ENCODE data around the gene ANXA1.

Gene ANXA1

DNA sequence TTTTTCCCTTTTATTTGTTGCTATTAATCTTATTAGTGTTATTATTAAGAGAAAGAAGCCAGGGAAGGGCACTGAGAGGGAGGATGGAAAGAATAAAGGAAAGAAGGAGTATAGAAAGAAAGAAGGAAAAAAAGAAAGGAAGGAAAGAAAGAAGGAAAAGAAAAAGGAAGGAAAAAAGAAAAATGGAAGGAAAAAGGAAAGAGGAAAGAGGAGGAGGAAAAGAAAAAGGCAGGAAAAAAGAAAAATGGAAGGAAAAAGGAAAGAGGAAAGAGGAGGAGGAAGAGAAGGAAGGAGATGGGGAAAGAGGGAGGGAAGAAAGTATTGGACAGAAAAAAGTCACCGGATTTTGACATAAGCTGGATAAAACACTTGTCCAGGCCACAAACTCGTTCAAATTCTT lies 47.8 kb downstream of the ANXA1 start:
- H3K36me3 ChIP-seq (ENCODE audit: insufficient read depth, low read depth, low read length): no peaks in the 10 kb centered on the region
- no peak overlapping the region for H3K27ac ChIP-seq (ENCODE audit: low read length)
- H3K27me3 ChIP-seq (ENCODE audit: insufficient read depth, low read length): no peaks in the 10 kb centered on the region
- no peaks in the 10 kb centered on the region for H3K9me3 ChIP-seq (ENCODE audit: insufficient read depth, low read depth, low read length)
- H3K4me1 ChIP-seq (ENCODE audit: insufficient read depth, low read length): 0 out of 2 replicates have a peak, but pooled peaks cover 5% of the 10 kb centered on the region
- H3K9ac ChIP-seq (ENCODE audit: low read depth, low read length): no peak overlapping the region
- no peak overlapping the region for H3K4me3 ChIP-seq (ENCODE audit: low read length)

DNA sequence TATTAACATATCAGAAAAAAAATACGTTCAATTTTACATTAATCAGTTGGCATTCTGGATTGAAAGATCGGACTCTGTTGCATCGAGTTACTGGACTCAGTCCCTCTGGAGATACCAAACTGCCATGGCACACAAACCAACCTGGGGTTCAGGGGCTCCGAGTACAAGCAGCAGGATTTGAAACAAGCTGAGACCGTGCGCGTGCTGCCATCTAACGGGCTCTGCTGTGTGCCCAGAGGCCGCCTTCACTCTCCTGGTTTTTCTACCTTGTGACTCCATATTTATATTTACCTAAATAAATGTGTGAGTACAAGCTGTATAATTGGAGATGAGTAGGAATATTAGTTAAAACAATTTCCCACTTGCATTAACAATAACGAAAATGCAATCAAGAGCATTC lies 48.2 kb downstream of the ANXA1 start:
- Histone ChIP-seq H3K36me3 (ENCODE audit: insufficient read depth, low read depth, low read length) (no peaks in the 10 kb centered on the region), H3K9me3 (ENCODE audit: insufficient read depth, low read depth, low read length) (no peaks in the 10 kb centered on the region), H3K9ac (ENCODE audit: low read depth, low read length) (no peak overlapping the region), H3K4me3 (ENCODE audit: low read length) (no peak overlapping the region), H3K4me1 (ENCODE audit: insufficient read depth, low read length) (0 out of 2 replicates have a peak, but pooled peaks cover 5% of the 10 kb centered on the region), H3K27me3 (ENCODE audit: insufficient read depth, low read length) (no peaks in the 10 kb centered on the region), H3K27ac (ENCODE audit: low read length) (no peak overlapping the region)

DNA sequence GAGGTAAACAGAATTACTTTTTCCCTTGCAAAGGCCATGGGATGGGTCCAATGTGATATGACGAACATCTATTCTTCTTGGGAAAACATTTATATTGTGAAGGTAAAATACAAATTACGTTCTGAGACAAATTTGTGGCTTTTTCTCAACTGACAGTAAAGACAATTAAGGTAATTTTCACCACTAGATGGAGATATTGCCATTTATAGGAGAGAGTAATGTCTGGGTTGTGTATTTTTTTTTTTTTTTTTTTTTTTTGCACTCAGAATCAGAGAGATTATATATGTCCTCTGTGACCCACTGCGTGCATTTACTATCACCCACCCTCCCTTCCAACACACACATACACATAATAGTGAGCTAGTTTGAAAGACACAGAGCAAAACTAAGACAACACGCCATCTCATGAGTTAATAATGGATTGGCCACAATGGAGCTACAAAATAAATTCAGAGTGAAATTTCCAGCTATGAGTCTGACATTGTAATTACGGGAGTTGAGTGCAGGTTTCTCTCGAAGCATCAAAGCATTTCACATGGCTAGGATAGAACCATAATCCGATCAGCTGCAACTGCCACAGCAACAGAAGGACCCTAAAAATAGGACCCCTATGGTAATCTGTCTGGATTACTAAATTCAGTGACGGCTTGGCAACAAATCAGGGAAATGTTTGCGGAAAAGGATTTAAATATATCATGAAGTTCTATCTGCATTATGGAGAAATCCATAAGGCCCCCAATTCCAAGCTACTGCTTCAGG lies 49.2 kb downstream of the ANXA1 start:
- Histone ChIP-seq H3K9ac (ENCODE audit: low read depth, low read length) (no peak overlapping the region), H3K27ac (ENCODE audit: low read length) (no peak overlapping the region), H3K9me3 (ENCODE audit: insufficient read depth, low read depth, low read length) (no peaks in the 10 kb centered on the region), H3K27me3 (ENCODE audit: insufficient read depth, low read length) (no peaks in the 10 kb centered on the region), H3K36me3 (ENCODE audit: insufficient read depth, low read depth, low read length) (no peaks in the 10 kb centered on the region), H3K4me3 (ENCODE audit: low read length) (no peak overlapping the region), H3K4me1 (ENCODE audit: insufficient read depth, low read length) (0 out of 2 replicates have a peak, but pooled peaks cover 5% of the 10 kb centered on the region)

DNA sequence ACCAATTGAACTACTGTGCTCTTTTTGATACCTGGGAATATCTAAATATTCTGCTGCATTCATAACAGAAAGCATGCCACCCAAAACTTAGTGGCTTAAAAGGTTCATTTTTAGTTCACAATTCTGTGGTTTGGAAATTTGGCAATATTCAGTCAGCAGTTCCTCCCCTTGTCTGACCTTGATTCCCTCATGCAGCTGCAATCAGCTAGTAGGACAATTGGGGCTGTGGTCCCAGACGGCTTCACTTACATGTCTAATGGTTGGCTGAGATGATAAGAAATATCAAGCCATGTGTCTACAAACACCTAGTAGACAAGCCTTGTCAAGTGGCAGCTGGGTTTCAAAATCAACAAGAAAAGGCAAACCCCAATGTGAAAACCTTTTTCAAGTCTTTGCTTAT lies 51.3 kb downstream of the ANXA1 start:
- Histone ChIP-seq H3K4me1 (ENCODE audit: insufficient read depth, low read length) (0 out of 2 replicates have a peak, but pooled peaks cover 5% of the 10 kb centered on the region), H3K4me3 (ENCODE audit: low read length) (no peak overlapping the region), H3K9ac (ENCODE audit: low read depth, low read length) (no peak overlapping the region), H3K9me3 (ENCODE audit: insufficient read depth, low read depth, low read length) (no peaks in the 10 kb centered on the region), H3K27ac (ENCODE audit: low read length) (no peak overlapping the region), H3K27me3 (ENCODE audit: insufficient read depth, low read length) (no peaks in the 10 kb centered on the region), H3K36me3 (ENCODE audit: insufficient read depth, low read depth, low read length) (no peaks in the 10 kb centered on the region)

DNA sequence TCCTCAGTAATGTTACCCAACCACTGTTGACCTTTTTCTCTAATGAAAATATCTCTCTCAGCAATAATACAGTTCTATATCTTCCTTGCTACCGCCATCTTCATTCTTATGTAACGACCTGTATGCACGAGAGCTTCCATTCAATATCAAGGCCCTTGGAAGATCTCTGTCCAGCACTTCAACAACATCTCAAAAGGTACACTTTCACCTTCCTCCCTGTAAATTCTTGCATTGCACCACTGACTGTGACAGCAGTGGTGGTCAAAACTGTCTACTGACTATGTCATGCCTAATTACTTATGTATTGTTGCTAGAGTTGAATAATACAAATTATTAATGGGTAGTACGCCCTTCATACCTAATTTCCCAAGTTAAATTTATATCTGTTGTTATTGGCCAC lies 53.3 kb downstream of the ANXA1 start:
- no peaks in the 10 kb centered on the region for H3K36me3 ChIP-seq (ENCODE audit: insufficient read depth, low read depth, low read length)
- H3K27me3 ChIP-seq (ENCODE audit: insufficient read depth, low read length): no peaks in the 10 kb centered on the region
- no peak overlapping the region for H3K9ac ChIP-seq (ENCODE audit: low read depth, low read length)
- H3K4me3 ChIP-seq (ENCODE audit: low read length): no peak overlapping the region
- H3K9me3 ChIP-seq (ENCODE audit: insufficient read depth, low read depth, low read length): no peaks in the 10 kb centered on the region
- H3K4me1 ChIP-seq (ENCODE audit: insufficient read depth, low read length): 0 out of 2 replicates have a peak, but pooled peaks cover 5% of the 10 kb centered on the region
- H3K27ac ChIP-seq (ENCODE audit: low read length): no peak overlapping the region

DNA sequence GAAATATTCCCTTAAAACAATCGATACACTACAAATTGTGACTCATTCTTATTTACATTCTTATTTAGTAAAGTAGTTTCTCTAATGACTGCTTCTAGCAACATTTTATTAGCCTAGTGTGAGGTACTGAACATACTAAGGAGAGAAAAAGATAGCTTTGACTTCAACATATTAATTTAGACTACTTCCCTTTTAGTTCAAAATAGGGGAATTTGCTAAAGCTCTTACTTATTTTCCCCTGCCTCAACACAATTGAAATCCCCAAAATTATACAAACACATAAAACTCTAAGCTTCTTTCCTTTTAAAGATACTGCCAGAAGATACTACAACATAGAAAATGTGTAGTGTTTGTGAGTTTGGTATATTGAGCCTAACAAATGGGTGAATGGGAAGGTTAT lies 55.2 kb downstream of the ANXA1 start:
- Histone ChIP-seq H3K9ac (ENCODE audit: low read depth, low read length) (no peak overlapping the region), H3K27ac (ENCODE audit: low read length) (no peak overlapping the region), H3K36me3 (ENCODE audit: insufficient read depth, low read depth, low read length) (no peaks in the 10 kb centered on the region), H3K4me3 (ENCODE audit: low read length) (no peak overlapping the region), H3K9me3 (ENCODE audit: insufficient read depth, low read depth, low read length) (no peaks in the 10 kb centered on the region), H3K27me3 (ENCODE audit: insufficient read depth, low read length) (no peaks in the 10 kb centered on the region), H3K4me1 (ENCODE audit: insufficient read depth, low read length) (no peaks in the 10 kb centered on the region)

DNA sequence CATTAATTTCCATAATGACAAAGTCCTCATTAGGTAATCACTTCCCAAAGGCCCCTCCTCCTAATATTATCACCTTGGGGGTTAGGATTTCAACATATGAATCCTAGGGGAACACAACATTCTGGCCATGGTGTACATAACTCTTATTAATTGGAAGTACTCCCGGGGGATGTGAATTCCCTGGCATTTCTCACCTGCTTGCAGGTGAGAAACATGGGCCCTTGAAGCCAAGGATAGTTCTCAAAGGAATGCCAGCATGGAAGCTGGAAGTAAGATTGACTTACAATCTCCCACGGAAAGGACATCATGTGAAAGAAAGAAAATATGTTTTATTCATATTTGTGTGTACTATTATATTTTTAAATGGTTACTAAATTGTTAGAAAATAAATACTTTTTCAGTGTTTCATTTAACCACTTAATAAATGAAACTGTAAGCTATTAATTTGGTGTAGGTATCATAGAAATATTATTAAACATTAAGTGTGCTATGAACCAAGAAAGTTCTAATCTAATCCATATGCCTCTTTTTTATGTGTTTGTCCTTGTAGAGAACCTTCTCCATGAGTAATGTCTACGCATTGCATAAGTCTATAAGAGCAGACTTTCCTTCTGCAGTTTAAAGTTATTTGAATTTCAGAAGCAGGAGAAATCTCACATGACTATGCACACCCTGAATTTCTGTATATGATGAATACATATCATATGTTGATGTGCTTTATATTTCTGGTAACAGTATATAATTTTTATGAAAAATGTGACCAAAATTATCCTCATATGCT lies 59.4 kb downstream of the ANXA1 start:
- H3K4me1 ChIP-seq (ENCODE audit: insufficient read depth, low read length): peaks cover 22% of the 10 kb centered on the region
- no peak overlapping the region for H3K27ac ChIP-seq (ENCODE audit: low read length)
- no peaks in the 10 kb centered on the region for H3K36me3 ChIP-seq (ENCODE audit: insufficient read depth, low read depth, low read length)
- H3K27me3 ChIP-seq (ENCODE audit: insufficient read depth, low read length): no peaks in the 10 kb centered on the region
- no peak overlapping the region for H3K4me3 ChIP-seq (ENCODE audit: low read length)
- H3K9me3 ChIP-seq (ENCODE audit: insufficient read depth, low read depth, low read length): no peaks in the 10 kb centered on the region
- no peak overlapping the region for H3K9ac ChIP-seq (ENCODE audit: low read depth, low read length)

DNA sequence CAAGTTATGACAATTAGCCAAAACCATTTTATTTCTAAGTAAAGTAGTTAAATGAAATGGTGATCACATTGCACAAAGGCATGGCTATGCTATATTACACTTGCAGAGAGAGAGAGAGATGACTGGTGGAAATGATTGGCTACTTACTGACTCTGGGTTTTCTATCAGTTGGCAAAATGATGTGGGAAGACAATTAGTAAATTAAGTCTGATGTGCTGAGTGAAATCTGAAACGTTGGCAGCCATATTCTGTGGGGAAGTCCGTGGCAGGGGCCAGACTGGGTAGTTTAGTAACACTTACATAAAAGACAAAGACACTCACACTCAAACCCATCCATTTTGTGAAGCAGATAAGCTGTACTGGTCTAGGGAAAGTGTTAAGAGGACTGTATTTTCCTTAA lies 61.6 kb downstream of the ANXA1 start:
- H3K27me3 ChIP-seq (ENCODE audit: insufficient read depth, low read length): no peaks in the 10 kb centered on the region
- no peak overlapping the region for H3K27ac ChIP-seq (ENCODE audit: low read length)

DNA sequence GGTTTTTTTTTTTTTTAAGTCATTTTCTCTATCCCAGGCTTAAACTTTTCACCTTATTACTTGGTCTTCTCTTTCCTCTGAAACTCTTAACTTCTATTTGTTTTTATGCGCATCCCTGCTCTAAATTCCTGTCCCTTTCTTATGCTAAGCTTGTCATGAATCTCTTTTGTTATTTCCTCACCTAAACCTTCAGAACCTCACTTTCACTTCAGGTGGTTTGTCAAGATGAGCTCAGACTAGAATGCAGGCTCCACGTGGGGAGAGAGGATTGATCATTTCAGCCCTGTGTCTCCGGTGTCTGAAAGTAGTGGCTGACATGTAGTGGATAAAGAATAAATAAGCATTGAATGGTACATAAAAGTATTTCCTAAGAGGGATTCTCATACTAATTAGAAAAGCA lies 63.6 kb downstream of the ANXA1 start:
- H3K4me1 ChIP-seq (ENCODE audit: insufficient read depth, low read length): peaks cover 26% of the 10 kb centered on the region
- H3K9ac ChIP-seq (ENCODE audit: low read depth, low read length): peak overlapping the region; percentile 76; the same call in 1 of the 2 replicates
- no peaks in the 10 kb centered on the region for H3K27me3 ChIP-seq (ENCODE audit: insufficient read depth, low read length)
- peak overlapping the region; percentile 61 for H3K4me3 ChIP-seq (ENCODE audit: low read length)
- H3K9me3 ChIP-seq (ENCODE audit: insufficient read depth, low read depth, low read length): peaks cover 7% of the 10 kb centered on the region
- H3K27ac ChIP-seq (ENCODE audit: low read length): peak overlapping the region; percentile 86
- no peaks in the 10 kb centered on the region for H3K36me3 ChIP-seq (ENCODE audit: insufficient read depth, low read depth, low read length)

More for the DNA sequence above, 61.6 kb downstream of the ANXA1 start:
- H3K4me3 ChIP-seq (ENCODE audit: low read length): no peak overlapping the region
- no peaks in the 10 kb centered on the region for H3K36me3 ChIP-seq (ENCODE audit: insufficient read depth, low read depth, low read length)
- H3K9ac ChIP-seq (ENCODE audit: low read depth, low read length): no peak overlapping the region
- H3K9me3 ChIP-seq (ENCODE audit: insufficient read depth, low read depth, low read length): no peaks in the 10 kb centered on the region; the same call in 1 of the 2 replicates
- H3K4me1 ChIP-seq (ENCODE audit: insufficient read depth, low read length): peaks cover 26% of the 10 kb centered on the region

DNA sequence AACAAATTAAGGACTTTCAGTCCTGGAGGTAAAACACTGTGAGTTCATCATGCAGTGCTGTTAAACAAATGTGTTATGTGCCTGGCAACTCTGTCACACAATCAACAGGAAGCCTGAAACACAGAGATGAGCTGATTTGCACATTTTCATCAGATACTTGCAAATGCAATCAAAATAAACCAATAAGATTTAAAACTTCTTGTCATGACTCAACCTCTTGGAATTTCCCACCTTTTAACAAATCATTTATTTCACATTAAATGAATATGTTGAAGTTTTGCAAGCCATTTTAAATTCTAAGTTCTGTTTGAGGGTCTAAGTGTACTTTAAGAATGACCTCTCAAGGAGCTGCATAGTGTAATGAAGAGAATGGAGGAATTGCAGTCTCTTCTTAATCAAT lies 64.4 kb downstream of the ANXA1 start:
- Histone ChIP-seq H3K4me3 (ENCODE audit: low read length) (peak overlapping the region; percentile 14; the same call in 1 of the 2 replicates), H3K27ac (ENCODE audit: low read length) (peak overlapping the region; percentile 26), H3K36me3 (ENCODE audit: insufficient read depth, low read depth, low read length) (no peaks in the 10 kb centered on the region), H3K27me3 (ENCODE audit: insufficient read depth, low read length) (no peaks in the 10 kb centered on the region), H3K9ac (ENCODE audit: low read depth, low read length) (peak overlapping the region; percentile 41; the same call in 1 of the 2 replicates), H3K9me3 (ENCODE audit: insufficient read depth, low read depth, low read length) (peaks cover 7% of the 10 kb centered on the region), H3K4me1 (ENCODE audit: insufficient read depth, low read length) (peaks cover 26% of the 10 kb centered on the region)

Data from iPS-20b (cell line).